ENCODE results near the gene C2orf68.
"Not testable (repeated sequence)": the region's sequence is repeated elsewhere in the genome, so short reads cannot be mapped to it uniquely, and the experiment has no call there.

C2orf68 gene

GRCh38 chr2:85575739-85576138 is 36.1 kb downstream of the C2orf68 start:
- TF ChIP-seq, protein P1, sequence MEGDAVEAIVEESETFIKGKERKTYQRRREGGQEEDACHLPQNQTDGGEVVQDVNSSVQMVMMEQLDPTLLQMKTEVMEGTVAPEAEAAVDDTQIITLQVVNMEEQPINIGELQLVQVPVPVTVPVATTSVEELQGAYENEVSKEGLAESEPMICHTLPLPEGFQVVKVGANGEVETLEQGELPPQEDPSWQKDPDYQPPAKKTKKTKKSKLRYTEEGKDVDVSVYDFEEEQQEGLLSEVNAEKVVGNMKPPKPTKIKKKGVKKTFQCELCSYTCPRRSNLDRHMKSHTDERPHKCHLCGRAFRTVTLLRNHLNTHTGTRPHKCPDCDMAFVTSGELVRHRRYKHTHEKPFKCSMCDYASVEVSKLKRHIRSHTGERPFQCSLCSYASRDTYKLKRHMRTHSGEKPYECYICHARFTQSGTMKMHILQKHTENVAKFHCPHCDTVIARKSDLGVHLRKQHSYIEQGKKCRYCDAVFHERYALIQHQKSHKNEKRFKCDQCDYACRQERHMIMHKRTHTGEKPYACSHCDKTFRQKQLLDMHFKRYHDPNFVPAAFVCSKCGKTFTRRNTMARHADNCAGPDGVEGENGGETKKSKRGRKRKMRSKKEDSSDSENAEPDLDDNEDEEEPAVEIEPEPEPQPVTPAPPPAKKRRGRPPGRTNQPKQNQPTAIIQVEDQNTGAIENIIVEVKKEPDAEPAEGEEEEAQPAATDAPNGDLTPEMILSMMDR (IDR thresholded peaks at IDR 0.05) = no peak
- H3K36me3 ChIP-seq = no peaks in the 10 kb centered on the region
- no peak overlapping the region for H3K27ac ChIP-seq
- H3K9me3 ChIP-seq = no peaks in the 10 kb centered on the region
- H3K4me3 ChIP-seq (ENCODE audit: low read depth in 1 of 2, low read length in 1 of 2) = no peak overlapping the region
- no peaks in the 10 kb centered on the region for H3K27me3 ChIP-seq
- peaks cover 36 to 37% of the 10 kb centered on the region in 2 experiments for H3K4me1 ChIP-seq (ENCODE audit: control insufficient read depth in 1 of 2, insufficient read depth in 1 of 2, low read depth in 1 of 2, low read length in 1 of 2)

DNA sequence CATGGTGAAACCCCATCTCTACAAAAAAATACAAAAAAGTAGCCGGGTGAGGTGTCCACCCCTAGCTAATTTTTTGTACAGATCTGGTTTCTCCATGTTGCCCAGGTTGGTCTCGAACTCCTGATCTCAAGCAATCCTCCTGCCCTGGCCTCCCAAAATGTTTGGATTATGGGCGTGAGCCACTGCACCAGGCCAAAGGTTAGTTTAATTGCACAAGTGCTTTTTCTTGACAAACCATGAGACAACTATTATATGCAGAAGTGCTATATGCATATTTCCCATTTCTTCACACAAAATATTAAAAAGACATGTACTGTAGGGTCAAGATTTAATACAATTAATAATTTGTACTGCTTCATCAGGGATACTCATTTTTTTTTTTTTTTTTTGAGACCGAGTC is 45.6 kb downstream of the C2orf68 start:
- H3K27ac ChIP-seq = no peak overlapping the region
- no peaks in the 10 kb centered on the region for H3K27me3 ChIP-seq
- TF ChIP-seq, protein P1 (IDR thresholded peaks at IDR 0.05) = no peak
- no peak overlapping the region for H3K4me3 ChIP-seq (ENCODE audit: low read depth in 1 of 2, low read length in 1 of 2)
- no peaks in the 10 kb centered on the region for H3K36me3 ChIP-seq
- H3K4me1 ChIP-seq (ENCODE audit: control insufficient read depth in 1 of 2, insufficient read depth in 1 of 2, low read depth in 1 of 2, low read length in 1 of 2) = peaks cover 7 to 11% of the 10 kb centered on the region in 2 experiments
- H3K9me3 ChIP-seq = no peaks in the 10 kb centered on the region

- Histone ChIP-seq H3K4me3 (ENCODE audit: low read depth in 1 of 2, low read length in 1 of 2) (no peak overlapping the region), H3K36me3 (no peaks in the 10 kb centered on the region), H3K27ac (no peak overlapping the region), H3K9me3 (no peaks in the 10 kb centered on the region), H3K4me1 (ENCODE audit: control insufficient read depth in 1 of 2, insufficient read depth in 1 of 2, low read depth in 1 of 2, low read length in 1 of 2) (peaks cover 18 to 21% of the 10 kb centered on the region in 2 experiments), H3K27me3 (no peaks in the 10 kb centered on the region)
- TF ChIP-seq, protein P1 (IDR thresholded peaks at IDR 0.05) = no peak
Observed at GRCh38 chr2:85564144-85564563, 47.7 kb downstream of the C2orf68 start.

DNA sequence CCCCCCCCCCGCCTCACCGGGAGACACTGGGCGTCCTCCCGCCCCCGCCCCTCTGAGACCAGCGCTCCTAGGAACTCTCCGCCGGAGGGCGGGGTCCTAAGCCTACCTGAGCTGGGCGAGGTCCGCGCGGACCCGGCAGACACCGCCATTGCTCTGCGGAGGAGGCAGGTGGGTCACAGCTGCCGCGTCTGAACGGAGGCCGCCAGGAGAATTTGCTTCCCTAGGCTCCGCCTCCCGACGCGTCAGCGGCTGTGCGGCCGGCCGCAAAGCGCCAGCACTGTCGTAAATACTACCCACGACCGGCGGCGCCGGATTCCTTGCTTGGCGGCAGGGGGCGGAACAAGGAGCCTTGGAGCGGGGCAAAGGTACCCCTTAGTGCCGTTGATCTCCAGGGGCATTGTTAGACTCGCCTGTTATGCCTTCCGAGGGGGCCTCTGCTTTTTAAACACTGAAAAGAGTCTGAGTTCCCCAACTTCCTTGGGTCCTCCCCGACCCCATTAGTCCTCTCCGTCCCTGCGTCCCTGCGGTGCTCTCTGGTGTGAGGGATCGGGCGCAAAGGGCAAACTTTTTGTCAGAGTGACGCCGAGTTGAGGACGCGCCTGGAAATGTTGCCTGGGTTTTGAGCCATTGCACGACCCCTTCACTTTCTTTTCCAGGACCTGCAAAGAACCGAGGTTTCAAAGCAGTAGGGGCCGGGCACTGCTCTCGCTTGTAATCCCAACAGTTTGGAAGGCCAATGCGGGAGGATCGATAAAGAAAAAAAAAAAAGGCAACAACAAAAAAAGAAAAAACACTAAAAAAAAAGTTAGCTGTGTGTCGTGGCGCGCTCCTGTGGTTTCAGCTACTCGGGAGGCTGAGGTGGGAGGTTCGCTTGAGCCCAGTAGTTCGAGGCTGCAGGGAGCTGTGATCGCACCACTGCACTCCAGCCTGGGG is 50.3 kb downstream of the C2orf68 start, which contains the start of gene GGCX:
TSS of gene GGCX (minus strand) at position 214 of the 933 bp plus-strand sequence. CDS start at position 149, 65 bp downstream.
- H3K27me3 ChIP-seq = no peaks in the 10 kb centered on the region
- H3K9me3 ChIP-seq = no peaks in the 10 kb centered on the region
- peaks cover 18 to 21% of the 10 kb centered on the region in 2 experiments for H3K4me1 ChIP-seq (ENCODE audit: control insufficient read depth in 1 of 2, insufficient read depth in 1 of 2, low read depth in 1 of 2, low read length in 1 of 2)
- TF ChIP-seq, protein P1 (IDR thresholded peaks at IDR 0.05) = peak; percentile 64
- no peaks in the 10 kb centered on the region for H3K36me3 ChIP-seq
- peak within 1 kb of the TSS; percentile 82 for H3K27ac ChIP-seq
- peak within 1 kb of the TSS; percentile 74 to 94 for H3K4me3 ChIP-seq (ENCODE audit: low read depth in 1 of 2, low read length in 1 of 2)

- H3K27me3 ChIP-seq = no peaks in the 10 kb centered on the region
- peaks cover 18 to 21% of the 10 kb centered on the region in 2 experiments for H3K4me1 ChIP-seq (ENCODE audit: control insufficient read depth in 1 of 2, insufficient read depth in 1 of 2, low read depth in 1 of 2, low read length in 1 of 2)
- H3K27ac ChIP-seq = peak overlapping the region; percentile 82
- H3K9me3 ChIP-seq = no peaks in the 10 kb centered on the region
- no peaks in the 10 kb centered on the region for H3K36me3 ChIP-seq
- TF ChIP-seq, protein P1 (IDR thresholded peaks at IDR 0.05) = no peak
- peak overlapping the region; percentile 74 to 94 for H3K4me3 ChIP-seq (ENCODE audit: low read depth in 1 of 2, low read length in 1 of 2)
Observed at GRCh38 chr2:85560812-85561279, 51.0 kb downstream of the C2orf68 start.

- peak overlapping the region in 1 of 2 experiments; percentile 74 for H3K4me3 ChIP-seq (ENCODE audit: low read depth in 1 of 2, low read length in 1 of 2)
- H3K4me1 ChIP-seq (ENCODE audit: control insufficient read depth in 1 of 2, insufficient read depth in 1 of 2, low read depth in 1 of 2, low read length in 1 of 2) = peaks cover 18 to 21% of the 10 kb centered on the region in 2 experiments
- not testable (repeated sequence) for H3K27ac ChIP-seq, H3K27me3 ChIP-seq, H3K9me3 ChIP-seq, H3K36me3 ChIP-seq
Observed at GRCh38 chr2:85560403-85560726, 51.5 kb downstream of the C2orf68 start.

All from neutrophil (primary cell).